ENCODE measurements around the gene ATP9A. TPM values are rescaled to one million over a fixed set of nuclear protein-coding genes. Genes with fewer than 3 reads are reported as not detected.

ATP9A gene
- total and polyA plus RNA-seq, 2 donors from 2014 or later: 7.1 to 40.2 TPM

GRCh38 chr20:51651921-51652549 is 116.2 kb downstream of the ATP9A start:
- H3K9me3 ChIP-seq (ENCODE audit: control insufficient read depth in 2 of 3, insufficient read depth in 1 of 3, low read length in 3 of 3): no peaks in the 10 kb centered on the region
- H3K9ac ChIP-seq (ENCODE audit: low read length in 3 of 3): no peak overlapping the region
- intact Hi-C loops (cut with DNase I): no loop called here
- DNase-seq (peak in 1 of 5 donors; percentile 17), FAIRE-seq (no peak)
- no peak overlapping the region for H3K4me3 ChIP-seq (ENCODE audit: low read length in 3 of 3)
- H3K36me3 ChIP-seq (ENCODE audit: control insufficient read depth in 2 of 3, insufficient read depth in 3 of 3, low read length in 3 of 3): no peaks in the 10 kb centered on the region
- TF ChIP-seq CTCF (IDR thresholded peaks at IDR 0.05; ENCODE audit: borderline replicate concordance, extremely low read depth, insufficient read depth): no peak
- no peaks in the 10 kb centered on the region for H3K4me1 ChIP-seq (ENCODE audit: control insufficient read depth in 2 of 3, insufficient read depth in 2 of 3, low read depth in 1 of 3, low read length in 3 of 3)
- H3K27me3 ChIP-seq (ENCODE audit: control insufficient read depth, insufficient read depth, low read length): no peaks in the 10 kb centered on the region
- H3K27ac ChIP-seq (ENCODE audit: low read depth in 2 of 2, low read length in 2 of 2): no peak overlapping the region

GRCh38 chr20:51650685-51651134 is 117.5 kb downstream of the ATP9A start:
- no peaks in the 10 kb centered on the region for H3K4me1 ChIP-seq (ENCODE audit: control insufficient read depth in 2 of 3, insufficient read depth in 2 of 3, low read depth in 1 of 3, low read length in 3 of 3)
- intact Hi-C loops (cut with DNase I): no loop called here
- no peak overlapping the region for H3K4me3 ChIP-seq (ENCODE audit: low read length in 3 of 3)
- no peaks in the 10 kb centered on the region for H3K36me3 ChIP-seq (ENCODE audit: control insufficient read depth in 2 of 3, insufficient read depth in 3 of 3, low read length in 3 of 3)
- H3K9me3 ChIP-seq (ENCODE audit: control insufficient read depth in 2 of 3, insufficient read depth in 1 of 3, low read length in 3 of 3): no peaks in the 10 kb centered on the region
- TF ChIP-seq CTCF (IDR thresholded peaks at IDR 0.05; ENCODE audit: borderline replicate concordance, extremely low read depth, insufficient read depth): no peak
- no peak for FAIRE-seq
- DNase-seq: peak in 2 of 5 donors; percentile 36 to 40
- H3K9ac ChIP-seq (ENCODE audit: low read length in 3 of 3): no peak overlapping the region
- no peak overlapping the region for H3K27ac ChIP-seq (ENCODE audit: low read depth in 2 of 2, low read length in 2 of 2)
- H3K27me3 ChIP-seq (ENCODE audit: control insufficient read depth, insufficient read depth, low read length): no peaks in the 10 kb centered on the region

- Histone ChIP-seq H3K9me3 (ENCODE audit: control insufficient read depth in 2 of 3, insufficient read depth in 1 of 3, low read length in 3 of 3) (no peaks in the 10 kb centered on the region), H3K4me1 (ENCODE audit: control insufficient read depth in 2 of 3, insufficient read depth in 2 of 3, low read depth in 1 of 3, low read length in 3 of 3) (no peaks in the 10 kb centered on the region), H3K36me3 (ENCODE audit: control insufficient read depth in 2 of 3, insufficient read depth in 3 of 3, low read length in 3 of 3) (no peaks in the 10 kb centered on the region), H3K27me3 (ENCODE audit: control insufficient read depth, insufficient read depth, low read length) (no peaks in the 10 kb centered on the region), H3K4me3 (ENCODE audit: low read length in 3 of 3) (no peak overlapping the region), H3K27ac (ENCODE audit: low read depth in 2 of 2, low read length in 2 of 2) (no peak overlapping the region), H3K9ac (ENCODE audit: low read length in 3 of 3) (no peak overlapping the region)
- FAIRE-seq: no peak
- TF ChIP-seq CTCF (IDR thresholded peaks at IDR 0.05; ENCODE audit: borderline replicate concordance, extremely low read depth, insufficient read depth): no peak
- intact Hi-C loops (cut with DNase I): loop anchor here (10.0 kb wide), 1 partner anchor 156 kb away; the partner anchor contains the start of gene SALL4
- DNase-seq: no peak
These were observed 119.6 kb downstream of the ATP9A start for GRCh38 chr20:51648571-51648947.

All from kidney (tissue), 14 donors.